Raji (cell line): Measurements from ENCODE around the gene ADSL.

Source experiments
- POLR2A ChIP-seq: IDR thresholded peaks from 2 replicates; pipeline ENCODE4 v1.6.1; 2011; ENCODE audit warnings: low read depth, low read length, control low read depth; ENCODE audit not compliant: insufficient read depth

ADSL gene

GRCh38 chr22:40417881-40418280, 71.6 kb downstream of the ADSL start:
- no peak for TF ChIP-seq POLR2A

- TF ChIP-seq POLR2A = no peak
Measured at GRCh38 chr22:40418366-40419201, 72.3 kb downstream of the ADSL start.

- no peak for TF ChIP-seq POLR2A
Measured at GRCh38 chr22:40419718-40420117, 73.4 kb downstream of the ADSL start.

GRCh38 chr22:40420341-40421081, 74.2 kb downstream of the ADSL start:
- TF ChIP-seq POLR2A = no peak

- no peak for TF ChIP-seq POLR2A
Measured at GRCh38 chr22:40421082-40421350, 74.7 kb downstream of the ADSL start.

- TF ChIP-seq POLR2A = no peak
Measured at GRCh38 chr22:40421941-40422340, 75.6 kb downstream of the ADSL start.

GRCh38 chr22:40422558-40423309, 76.4 kb downstream of the ADSL start:
- no peak for TF ChIP-seq POLR2A

GRCh38 chr22:40423310-40423688, 77.0 kb downstream of the ADSL start:
- TF ChIP-seq POLR2A = no peak

- no peak for TF ChIP-seq POLR2A
Measured at GRCh38 chr22:40423882-40424640, 77.8 kb downstream of the ADSL start.

- TF ChIP-seq POLR2A = no peak
Measured at GRCh38 chr22:40425082-40425481, 78.8 kb downstream of the ADSL start.

- no peak for TF ChIP-seq POLR2A
Measured at GRCh38 chr22:40426594-40427333, 80.5 kb downstream of the ADSL start.

- TF ChIP-seq POLR2A = no peak
Measured at GRCh38 chr22:40428796-40429195, 82.5 kb downstream of the ADSL start.

GRCh38 chr22:40429481-40429880, 83.2 kb downstream of the ADSL start:
- TF ChIP-seq POLR2A = no peak

GRCh38 chr22:40430991-40431390, 84.7 kb downstream of the ADSL start:
- no peak for TF ChIP-seq POLR2A
